Measurements from ENCODE around the gene ROBO1.

ROBO1 gene

GRCh38 chr3:79543218-79543982 is 224.4 kb downstream of the ROBO1 start:
- no peak for DNase-seq

- no peak for DNase-seq
Measured at GRCh38 chr3:79534727-79535126, 233.1 kb downstream of the ROBO1 start.

GRCh38 chr3:79531566-79532295 is 236.1 kb downstream of the ROBO1 start:
- DNase-seq: no peak

GRCh38 chr3:79521221-79521848 is 246.5 kb downstream of the ROBO1 start:
- DNase-seq: no peak

- no peak for DNase-seq
Measured at GRCh38 chr3:79517766-79518413, 249.9 kb downstream of the ROBO1 start.

- DNase-seq: no peak
Measured at GRCh38 chr3:79516795-79517194, 251.0 kb downstream of the ROBO1 start.

- no peak for DNase-seq
Measured at GRCh38 chr3:79515072-79515471, 252.7 kb downstream of the ROBO1 start.

GRCh38 chr3:79514069-79514468 is 253.7 kb downstream of the ROBO1 start:
- no peak for DNase-seq

- no peak for DNase-seq
Measured at GRCh38 chr3:79506751-79507150, 261.0 kb downstream of the ROBO1 start.

GRCh38 chr3:79502216-79502681 is 265.5 kb downstream of the ROBO1 start:
- peak; percentile 16 for DNase-seq

GRCh38 chr3:79497447-79498111 is 270.2 kb downstream of the ROBO1 start:
- DNase-seq: no peak

- no peak for DNase-seq
Measured at GRCh38 chr3:79491029-79491641, 276.7 kb downstream of the ROBO1 start.

- DNase-seq: no peak
Measured at GRCh38 chr3:79490165-79491028, 277.4 kb downstream of the ROBO1 start.

- DNase-seq: no peak
Measured at GRCh38 chr3:79488407-79488806, 279.4 kb downstream of the ROBO1 start.

- DNase-seq: no peak
Measured at GRCh38 chr3:79480746-79481145, 287.1 kb downstream of the ROBO1 start.

GRCh38 chr3:79478620-79479019 is 289.2 kb downstream of the ROBO1 start:
- no peak for DNase-seq

- no peak for DNase-seq
Measured at GRCh38 chr3:79477242-79477641, 290.6 kb downstream of the ROBO1 start.

- DNase-seq: no peak
Measured at GRCh38 chr3:79473993-79474392, 293.8 kb downstream of the ROBO1 start.

- no peak for DNase-seq
Measured at GRCh38 chr3:79467721-79468120, 300.1 kb downstream of the ROBO1 start.

GRCh38 chr3:79461129-79461792 is 306.5 kb downstream of the ROBO1 start:
- DNase-seq: no peak

GRCh38 chr3:79453600-79453999 is 314.2 kb downstream of the ROBO1 start:
- DNase-seq: no peak
